NT2/D1 (cell line): ENCODE measurements around the gene NDUFS6.
"Not testable (repeated sequence)": the region's sequence is repeated elsewhere in the genome, so short reads cannot be mapped to it uniquely, and the experiment has no call there.

ENCODE experiments used
- DNase-seq: peaks from one replicate; pipeline ENCODE4 v3.0.0-alpha.2; 2011; ENCODE audit warnings: low read depth, low spot score
- H3K27me3 ChIP-seq: 2 replicates; pipeline ENCODE4 v1.6.0; 2011; ENCODE audit warnings: mild to moderate bottlenecking; ENCODE audit not compliant: insufficient read length, insufficient read depth
- H3K36me3 ChIP-seq: 2 replicates; pipeline ENCODE4 v1.6.1; 2011; ENCODE audit warnings: mild to moderate bottlenecking, low read length, mixed read lengths; ENCODE audit not compliant: insufficient read depth, insufficient read length
- H3K4me1 ChIP-seq: 2 replicates; pipeline ENCODE4 v1.5.1; 2011; ENCODE audit not compliant: insufficient read depth, insufficient read length
- H3K4me3 ChIP-seq: 2 replicates; pipeline ENCODE4 v1.5.1; 2011; ENCODE audit warnings: low read depth; ENCODE audit not compliant: insufficient read length
- H3K9ac ChIP-seq: 2 replicates; pipeline ENCODE4 v1.6.0; 2011; ENCODE audit warnings: low read depth; ENCODE audit not compliant: insufficient read length
- H3K9me3 ChIP-seq: 2 replicates; pipeline ENCODE4 v1.5.1; 2011; ENCODE audit warnings: mild to moderate bottlenecking, low read length; ENCODE audit not compliant: insufficient read depth
- SUZ12 ChIP-seq: IDR thresholded peaks from 2 replicates; pipeline ENCODE4 v1.6.1; 2011; ENCODE audit not compliant: insufficient read length, insufficient read depth; ENCODE audit errors: extremely low read depth
- YY1 ChIP-seq: IDR thresholded peaks from 2 replicates; pipeline ENCODE4 v1.6.1; 2011; ENCODE audit not compliant: insufficient read length, insufficient read depth
- ZNF274 ChIP-seq: IDR thresholded peaks from 2 replicates; pipeline ENCODE4 v1.6.1; 2011; ENCODE audit warnings: mild to moderate bottlenecking, low read depth, low read length

Gene NDUFS6

GRCh38 chr5:1808439-1808838, 7.2 kb downstream of the NDUFS6 start:
- no peaks in the 10 kb centered on the region for H3K4me1 ChIP-seq
- no peak for DNase-seq
- H3K27me3 ChIP-seq = no peaks in the 10 kb centered on the region
- H3K36me3 ChIP-seq = peaks cover 88% of the 10 kb centered on the region
- H3K9ac ChIP-seq = no peak overlapping the region
- TF ChIP-seq YY1 = no peak
- no peak for TF ChIP-seq SUZ12
- TF ChIP-seq ZNF274 = no peak
- H3K9me3 ChIP-seq = no peaks in the 10 kb centered on the region
- no peak overlapping the region for H3K4me3 ChIP-seq

GRCh38 chr5:1809416-1810035, 8.3 kb downstream of the NDUFS6 start:
- Histone ChIP-seq H3K9me3 (no peaks in the 10 kb centered on the region), H3K9ac (no peak overlapping the region), H3K4me3 (no peak overlapping the region), H3K36me3 (peaks cover 88% of the 10 kb centered on the region), H3K27me3 (no peaks in the 10 kb centered on the region), H3K4me1 (no peaks in the 10 kb centered on the region)
- no peak for DNase-seq
- TF ChIP-seq SUZ12 (no peak), ZNF274 (no peak), YY1 (no peak)

GRCh38 chr5:1810581-1811101, 9.4 kb downstream of the NDUFS6 start:
- no peak overlapping the region for H3K4me3 ChIP-seq
- H3K9ac ChIP-seq = no peak overlapping the region
- TF ChIP-seq YY1 = no peak
- no peak for TF ChIP-seq SUZ12
- H3K4me1 ChIP-seq = no peaks in the 10 kb centered on the region
- H3K9me3 ChIP-seq = no peaks in the 10 kb centered on the region
- no peak for DNase-seq
- H3K36me3 ChIP-seq = peaks cover 88% of the 10 kb centered on the region
- H3K27me3 ChIP-seq = no peaks in the 10 kb centered on the region

- Histone ChIP-seq H3K4me1 (peaks cover 3% of the 10 kb centered on the region), H3K4me3 (no peak overlapping the region), H3K9me3 (no peaks in the 10 kb centered on the region), H3K9ac (no peak overlapping the region), H3K27me3 (no peaks in the 10 kb centered on the region), H3K36me3 (peaks cover 86% of the 10 kb centered on the region)
- TF ChIP-seq SUZ12 (no peak), ZNF274 (no peak), YY1 (no peak)
- DNase-seq = no peak
Measured at GRCh38 chr5:1814183-1815020, 13.2 kb downstream of the NDUFS6 start.

GRCh38 chr5:1815071-1815786, 14.0 kb downstream of the NDUFS6 start:
- Histone ChIP-seq H3K9me3 (no peaks in the 10 kb centered on the region), H3K9ac (no peak overlapping the region), H3K27me3 (no peaks in the 10 kb centered on the region), H3K4me1 (peaks cover 3% of the 10 kb centered on the region), H3K36me3 (peaks cover 85% of the 10 kb centered on the region), H3K4me3 (no peak overlapping the region)
- DNase-seq = no peak
- TF ChIP-seq YY1 = no peak
- TF ChIP-seq SUZ12 = no peak
- TF ChIP-seq ZNF274 = no peak

GRCh38 chr5:1815881-1816292, 14.7 kb downstream of the NDUFS6 start:
- no peak for DNase-seq
- Histone ChIP-seq H3K4me3 (no peak overlapping the region), H3K4me1 (peaks cover 3% of the 10 kb centered on the region), H3K9me3 (no peaks in the 10 kb centered on the region), H3K36me3 (peaks cover 85% of the 10 kb centered on the region), H3K9ac (no peak overlapping the region), H3K27me3 (no peaks in the 10 kb centered on the region)
- TF ChIP-seq YY1 = no peak
- no peak for TF ChIP-seq SUZ12
- no peak for TF ChIP-seq ZNF274

- H3K36me3 ChIP-seq = peaks cover 86% of the 10 kb centered on the region
- not testable (repeated sequence) for H3K27me3 ChIP-seq, H3K4me1 ChIP-seq
Measured at GRCh38 chr5:1816495-1817089, 15.4 kb downstream of the NDUFS6 start.

More at GRCh38 chr5:1816495-1817089, 15.4 kb downstream of the NDUFS6 start:
- not testable (repeated sequence) for H3K9me3 ChIP-seq, H3K4me3 ChIP-seq, DNase-seq, H3K9ac ChIP-seq
